ENCODE results near the gene OMP. TPM values are rescaled to one million over a fixed set of nuclear protein-coding genes. Genes with fewer than 3 reads are reported as not detected.

OMP gene
- total and polyA plus RNA-seq, 8 donors, result 0.61 to 0.78 (median 0.69) TPM; not detected in 5

- Histone ChIP-seq H3K27me3 (no peaks in the 10 kb centered on the region), H3K4me1 (no peaks in the 10 kb centered on the region), H3K4me3 (no peak overlapping the region), H3K27ac (no peak overlapping the region), H3K36me3 (peaks cover 0 to 12% (median 0%) of the 10 kb centered on the region in 3 donors), H3K9me3 (no peaks in the 10 kb centered on the region)
- no peak for FAIRE-seq
- TF ChIP-seq CTCF (IDR thresholded peaks at IDR 0.05), result no peak
- WGBS, 2 donors, result 86 to 94% methylated on average over 9 of the region's 9 CpGs
- DNase-seq, result peak in 1 of 6 donors; percentile 43
- no peak for ATAC-seq
- intact Hi-C loops (cut with DNase I), result no loop called here
Measured at GRCh38 chr11:77119531-77119936, 16.9 kb downstream of the OMP start.

- FAIRE-seq, result no peak
- H3K36me3 ChIP-seq, result peaks cover 0 to 12% (median 0%) of the 10 kb centered on the region in 3 donors
- H3K4me3 ChIP-seq, result no peak overlapping the region
- TF ChIP-seq CTCF (IDR thresholded peaks at IDR 0.05), result no peak
- no peaks in the 10 kb centered on the region for H3K4me1 ChIP-seq
- H3K27ac ChIP-seq, result no peak overlapping the region
- 90 to 93% methylated on average over 19 of the region's 19 CpGs for WGBS, 2 donors
- H3K27me3 ChIP-seq, result no peaks in the 10 kb centered on the region
- DNase-seq, result peak in 1 of 6 donors; percentile 38
- no peaks in the 10 kb centered on the region for H3K9me3 ChIP-seq
- intact Hi-C loops (cut with DNase I), result loop anchor here in 1 of 3 donors (5.0 to 10.0 kb wide), 2 partner anchors 62 to 434 kb away; no protein-coding TSS in a partner anchor
- ATAC-seq, result no peak
Measured at GRCh38 chr11:77120571-77120970, 17.9 kb downstream of the OMP start.

- FAIRE-seq, result no peak
- TF ChIP-seq CTCF (IDR thresholded peaks at IDR 0.05), result no peak
- intact Hi-C loops (cut with DNase I), result loop anchor here in 1 of 3 donors (5.0 to 10.0 kb wide), 2 partner anchors 61 to 434 kb away; no protein-coding TSS in a partner anchor
Measured at GRCh38 chr11:77121096-77121640, 18.5 kb downstream of the OMP start.

DNA sequence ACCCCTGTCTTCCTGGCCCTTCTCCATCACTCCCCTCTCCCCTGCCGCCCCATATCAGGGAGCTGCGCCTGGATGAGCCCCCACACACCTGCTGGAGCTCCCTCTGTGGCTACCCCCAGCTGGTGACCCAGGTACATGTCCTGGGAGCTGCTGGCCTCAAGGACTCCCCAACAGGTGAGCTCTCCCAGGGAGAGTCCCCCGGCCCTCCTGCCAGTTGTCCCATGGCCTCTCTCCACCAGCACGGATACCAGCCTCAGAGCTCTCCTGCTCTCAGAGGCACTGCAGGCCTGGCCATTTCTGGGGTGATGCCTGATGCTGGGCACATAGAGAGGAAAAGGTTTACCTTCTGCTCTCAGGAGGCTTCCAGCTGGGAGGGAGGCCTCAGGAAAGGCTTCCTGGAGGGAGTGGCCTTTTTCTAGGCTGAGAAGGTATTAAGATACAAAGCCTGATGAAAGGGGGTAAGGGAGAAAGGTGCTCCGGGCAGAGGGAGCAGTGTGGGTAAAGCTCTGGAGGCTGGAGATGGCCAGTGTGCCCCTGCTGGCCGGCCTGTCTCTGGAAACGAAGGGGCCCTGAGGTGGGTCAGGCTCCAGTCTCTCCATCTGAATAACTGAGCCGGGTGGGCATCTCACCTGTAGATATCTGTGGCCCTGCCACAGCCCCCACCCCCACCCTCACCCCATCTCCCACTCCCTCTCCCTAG, 19.4 kb downstream of the OMP start:
- 87 to 88% methylated on average over 8 of the region's 8 CpGs for WGBS, 2 donors
- no peaks in the 10 kb centered on the region for H3K4me1 ChIP-seq
- intact Hi-C loops (cut with DNase I), result loop anchor here in 1 of 3 donors (5.0 to 10.0 kb wide), 2 partner anchors 60 to 433 kb away; no protein-coding TSS in a partner anchor
- peaks cover 0 to 12% (median 0%) of the 10 kb centered on the region in 3 donors for H3K36me3 ChIP-seq
- H3K4me3 ChIP-seq, result no peak overlapping the region
- FAIRE-seq, result no peak
- H3K9me3 ChIP-seq, result no peaks in the 10 kb centered on the region
- H3K27me3 ChIP-seq, result no peaks in the 10 kb centered on the region
- DNase-seq, result peak in 1 of 6 donors; percentile 63
- H3K27ac ChIP-seq, result no peak overlapping the region
- no peak for TF ChIP-seq CTCF (IDR thresholded peaks at IDR 0.05)
- no peak for ATAC-seq

More at GRCh38 chr11:77121096-77121640, 18.5 kb downstream of the OMP start:
- no peaks in the 10 kb centered on the region for H3K27me3 ChIP-seq
- no peak for ATAC-seq
- peak in 1 of 6 donors; percentile 63 for DNase-seq
- no peaks in the 10 kb centered on the region for H3K9me3 ChIP-seq
- peaks cover 0 to 12% (median 0%) of the 10 kb centered on the region in 3 donors for H3K36me3 ChIP-seq
- WGBS, 2 donors, result 90 to 95% methylated on average over 10 of the region's 10 CpGs
- H3K4me3 ChIP-seq, result no peak overlapping the region
- no peaks in the 10 kb centered on the region for H3K4me1 ChIP-seq
- no peak overlapping the region for H3K27ac ChIP-seq
